ENCODE data around the gene CDK15. TPM values are rescaled to one million over a fixed set of nuclear protein-coding genes. Genes with fewer than 3 reads are reported as not detected.

The CDK15 gene
- total and polyA plus RNA-seq, 9 of the 15 experiments (the other 6 are each of a cell fraction or from before 2014, with no cell fraction given): not detected

- FAIRE-seq: no peak
- ATAC-seq: no peak
- H3K36me3 ChIP-seq (ENCODE audit: control insufficient read depth, insufficient read depth, low read length): peaks cover 19% of the 10 kb centered on the region; the same call in 1 of the 3 replicates
- BruUV-seq (replicated peaks): no TSS peak
- H3K27me3 ChIP-seq (ENCODE audit: control insufficient read depth in 2 of 2, insufficient read depth in 2 of 2, low read length in 2 of 2): no peaks in the 10 kb centered on the region
- in situ Hi-C loops (cut with MboI) (no loop called here), intact Hi-C loops (cut with micrococcal nuclease) (no loop called here)
- POLR2A ChIA-PET: no interaction called here
- no peak for DNase-seq (ENCODE audit: extremely low read depth in 1 of 4, low spot score in 3 of 4)
- no peaks in the 10 kb centered on the region; a peak in 1 of 5 replicates for H3K4me1 ChIP-seq (replicated peaks in 1 of 2; ENCODE audit: control insufficient read depth in 2 of 2, insufficient read depth in 2 of 2, low read length in 2 of 2)
- no peaks in the 10 kb centered on the region for H3K9me1 ChIP-seq (ENCODE audit: control insufficient read depth, insufficient read depth, low read length)
- CTCF ChIA-PET (ENCODE audit: low intra/inter-chr PET ratio): no interaction called here
- no peak overlapping the region for H3K27ac ChIP-seq (ENCODE audit: extremely low read depth, low read depth, low read length)
- H3K4me3 ChIP-seq: no peak overlapping the region
- no peaks in the 10 kb centered on the region for H3K9me3 ChIP-seq (replicated peaks; ENCODE audit: control insufficient read depth, insufficient read depth, low read depth, low read length)
- WGBS (ENCODE audit: insufficient coverage, low coverage, missing lambda C conversion rate): 0% methylated on average over 1 of the region's 1 CpG
- no peak overlapping the region for H3K4me2 ChIP-seq (ENCODE audit: insufficient read depth, low read length)
- H3K9ac ChIP-seq (ENCODE audit: insufficient read depth in 1 of 2, low read depth in 2 of 2, low read length in 2 of 2): no peak overlapping the region
- no peaks in the 10 kb centered on the region for H3K79me2 ChIP-seq (ENCODE audit: control insufficient read depth, insufficient read depth, low read length)
- no peak overlapping the region for H2AFZ ChIP-seq (ENCODE audit: low read depth, low read length)
- no peaks in the 10 kb centered on the region for H4K20me1 ChIP-seq (replicated peaks; ENCODE audit: control insufficient read depth, insufficient read depth, low read length)
- no peak for TF ChIP-seq REST (IDR thresholded peaks at IDR 0.05; ENCODE audit: borderline replicate concordance)
- no peak for TF ChIP-seq REST (CRISPR knock-in tag; IDR thresholded peaks at IDR 0.05; ENCODE audit: low read depth)
- TF ChIP-seq ZNF408 (CRISPR knock-in tag; IDR thresholded peaks at IDR 0.05; ENCODE audit: low read depth): no peak
- TF ChIP-seq ESRRA (IDR thresholded peaks at IDR 0.05; ENCODE audit: borderline replicate concordance, low read depth): no peak
- TF ChIP-seq HDAC3 (IDR thresholded peaks at IDR 0.05; ENCODE audit: borderline replicate concordance, partially characterized antibody): no peak
- no peak for TF ChIP-seq EGR1 (conservative IDR thresholded peaks at IDR 0.05)
- no peak for TF ChIP-seq THRA (IDR thresholded peaks at IDR 0.05)
- TF ChIP-seq ZNF121 (CRISPR knock-in tag; conservative IDR thresholded peaks at IDR 0.05): no peak
- TF ChIP-seq CBFB (CRISPR knock-in tag; IDR thresholded peaks at IDR 0.05): no peak
- no peak for TF ChIP-seq STAT6 (CRISPR knock-in tag; IDR thresholded peaks at IDR 0.05)
- TF ChIP-seq RBBP5 (IDR thresholded peaks at IDR 0.05; ENCODE audit: borderline replicate concordance, insufficient read depth, low read length, poor library complexity, severe bottlenecking): no peak
- no peak for TF ChIP-seq CC2D1A (IDR thresholded peaks at IDR 0.05)
Measured at GRCh38 chr2:201758234-201758633, 48.1 kb upstream of the CDK15 start.

All from K562 (cell line).